Measurements from ENCODE around the gene CCS.
"Not testable (repeated sequence)": the region's sequence is repeated elsewhere in the genome, so short reads cannot be mapped to it uniquely, and the experiment has no call there.

Gene CCS

GRCh38 chr11:66626382-66626781 is 33.4 kb downstream of the CCS start:
- no peak for DNase-seq (ENCODE audit: low spot score)

GRCh38 chr11:66626926-66627325 is 33.9 kb downstream of the CCS start:
- no peak for DNase-seq (ENCODE audit: low spot score)

GRCh38 chr11:66628061-66628603 is 35.1 kb downstream of the CCS start:
- DNase-seq (ENCODE audit: low spot score): no peak

- no peak for DNase-seq (ENCODE audit: low spot score)
Measured at GRCh38 chr11:66629356-66629755, 36.4 kb downstream of the CCS start.

- no peak for DNase-seq (ENCODE audit: low spot score)
Measured at GRCh38 chr11:66631883-66632282, 38.9 kb downstream of the CCS start.

GRCh38 chr11:66632952-66633351 is 40.0 kb downstream of the CCS start:
- DNase-seq (ENCODE audit: low spot score): no peak

GRCh38 chr11:66636411-66636810 is 43.4 kb downstream of the CCS start:
- no peak for DNase-seq (ENCODE audit: low spot score)

- DNase-seq (ENCODE audit: low spot score): no peak
Measured at GRCh38 chr11:66637557-66638176, 44.7 kb downstream of the CCS start.

- DNase-seq (ENCODE audit: low spot score): peak; percentile 99
Measured at GRCh38 chr11:66638177-66639065, 45.4 kb downstream of the CCS start, which contains the start of gene RBM4. RBM4 (plus strand) TSS chr11:66638703; CDS start chr11:66639712, 1,009 bp downstream.

- DNase-seq (ENCODE audit: low spot score): peak; percentile 30
Measured at GRCh38 chr11:66639066-66639813, 46.3 kb downstream of the CCS start.

- DNase-seq (ENCODE audit: low spot score): not testable (repeated sequence)
Measured at GRCh38 chr11:66639814-66640340, 46.9 kb downstream of the CCS start.

GRCh38 chr11:66641834-66642233 is 48.8 kb downstream of the CCS start:
- DNase-seq (ENCODE audit: low spot score): no peak

- no peak for DNase-seq (ENCODE audit: low spot score)
Measured at GRCh38 chr11:66643745-66644437, 50.9 kb downstream of the CCS start.

- no peak for DNase-seq (ENCODE audit: low spot score)
Measured at GRCh38 chr11:66646828-66647227, 53.8 kb downstream of the CCS start.

GRCh38 chr11:66649903-66650302 is 56.9 kb downstream of the CCS start:
- DNase-seq (ENCODE audit: low spot score): no peak

- DNase-seq (ENCODE audit: low spot score): no peak
Measured at GRCh38 chr11:66651016-66651415, 58.0 kb downstream of the CCS start.

GRCh38 chr11:66652651-66653050 is 59.7 kb downstream of the CCS start:
- no peak for DNase-seq (ENCODE audit: low spot score)

GRCh38 chr11:66653123-66653522 is 60.1 kb downstream of the CCS start:
- no peak for DNase-seq (ENCODE audit: low spot score)

Measured in CD4-positive, alpha-beta T cell treated with Interleukin-15 for 4 hours (primary cell).